Heart right ventricle (tissue), 16 donors: ENCODE data around the gene KDELR3. TPM values are rescaled to one million over a fixed set of nuclear protein-coding genes. Genes with fewer than 3 reads are reported as not detected.

ENCODE experiments used
- ATAC-seq, 8 donors: fragments of 200-7000 bp; cut with Tn5 transposase; one replicate each; pipeline ENCODE4 v1.9.1; 2020; ENCODE audit warnings: mild to moderate bottlenecking in 8 of 8, moderate library complexity in 8 of 8, moderate number of reproducible peaks in 1 of 8
- DNase-seq, 2 donors: peaks; one replicate each; pipeline ENCODE4 v3.0.0-alpha.2; 2020
- H3K27ac ChIP-seq, 10 donors: fragments of 200-600 bp; sonication (generic) in 2 of 10; one replicate each; pipeline versions ENCODE4 v1.5.0 to v1.8.0; 2020 to 2022; ENCODE audit warnings: mild to moderate bottlenecking in 3 of 10
- H3K27me3 ChIP-seq, 7 donors: fragments of 200-600 bp; one replicate each; pipeline ENCODE4 v1.8.0; 2021 to 2022; ENCODE audit warnings: mild to moderate bottlenecking in 2 of 7
- H3K36me3 ChIP-seq, 9 donors: fragments of 200-600 bp; sonication (generic) in 1 of 9; one replicate each; pipeline versions ENCODE4 v1.5.0 to v1.8.0; 2020 to 2022; ENCODE audit warnings: mild to moderate bottlenecking in 2 of 9
- H3K4me1 ChIP-seq, 9 donors: fragments of 200-600 bp; sonication (generic) in 1 of 9; one replicate each; pipeline versions ENCODE4 v1.5.0 to v1.8.0; 2020 to 2022; ENCODE audit warnings: mild to moderate bottlenecking in 4 of 9
- H3K4me3 ChIP-seq, 10 donors: fragments of 200-600 bp; sonication (generic) in 2 of 10; one replicate each; pipeline versions ENCODE4 v1.5.0 to v1.8.0; 2020 to 2022; ENCODE audit warnings: mild to moderate bottlenecking in 7 of 10, moderate library complexity in 2 of 10
- H3K9me3 ChIP-seq, 11 donors: fragments of 200-600 bp in 10 of 11; sonication (generic) in 2 of 11; one replicate each; pipeline versions ENCODE4 v1.5.0 to v1.8.0; 2013 to 2022; ENCODE audit warnings: mild to moderate bottlenecking in 2 of 11, control low read depth in 1 of 11, moderate library complexity in 1 of 11
- WGBS, 2 donors: extraction: QIAGEN DNeasy Blood & Tissue Kit; methylation state at CpG; one replicate each; pipeline ENCODE4 v1.1.7; 2013; ENCODE audit warnings: inconsistent platforms in 1 of 2; 5-methylcytosine and 5-hydroxymethylcytosine counted together
- intact Hi-C, 10 donors: fragments of 100-400 bp; cut with DNase I; formaldehyde crosslinking; loops; one replicate each; pipeline versions ENCODE4 v1.11.1 to v1.14.2; 2022
- polyA plus RNA-seq, 2 donors: library from polyadenylated mRNA; stranded (reverse); fragments of 200-250 nt; gene quantifications; one replicate each; pipeline ENCODE4 v1.2.3, GENCODE V29; 2013
- total RNA-seq, 10 donors: library from RNA; stranded (reverse); fragmentation: NEBNext Ultra II Directional in 3 of 10; extraction: Animal tissue kit (Norgen Biotek cat#: 25700) in 3 of 10; gene quantifications; one replicate each; pipeline versions ENCODE4 v1.2.1 to v1.2.4, GENCODE V29; 2021 to 2023
- TF ChIP-seq, protein P1 (sequence below), 9 donors: fragments of 200-600 bp; sonication (generic) in 2 of 9; IDR thresholded peaks; one replicate each; pipeline versions ENCODE4 v1.5.0 to v1.8.0; 2021 to 2022; ENCODE audit warnings: antibody characterized with exemption in 9 of 9, mild to moderate bottlenecking in 5 of 9, moderate library complexity in 1 of 9
- donor health status: Arrhythmogenic right ventricular cardiomyopathy.
- donor health status: ischemic (EF 13 %, LVEDD 7.1; RV severe dilation, severe dysfunction).
- donor health status: healthy with polysubstance abuse.
- donor health status: DM: no; HTN: yes; CAD: no.
- donor health status: DM: no; HTN: no; CAD: no.
- donor health status: ischemic (EF 25% LVEDD 6.9; RV normal size, moderate dysfunction).
- donor health status: ischemic (EF 25% LVEDD 5.7; RV mildly dilated, moderate dysfunction).
- donor health status: healthy.
- donor health status: DM: yes; HTN: yes; CAD: no.
- donor health status: Ischemic cardiomyopathy.
- donor health status: ischemic (EF 35%, LVEDD 5.7; RV mildly dilated, moderate dysfunction).
- donor health status: nonischemic (EF 11% LVEDD 7.7; RV severe dilation, severe dysfunction).
- donor health status: DM: yes; HTN: yes; CAD: no.
- donor health status: PGD.
- donor health status: ischemic (EF 29% LVEDD 5.4; RV normal size, mild dysfunction).
- donor health status: nonischemic (EF 23%, LVEDD 6.1; RV moderate dilation, normal function).

The KDELR3 gene
- total and polyA plus RNA-seq, 12 donors: 3.4 to 12.9 (median 9.0) TPM

DNA sequence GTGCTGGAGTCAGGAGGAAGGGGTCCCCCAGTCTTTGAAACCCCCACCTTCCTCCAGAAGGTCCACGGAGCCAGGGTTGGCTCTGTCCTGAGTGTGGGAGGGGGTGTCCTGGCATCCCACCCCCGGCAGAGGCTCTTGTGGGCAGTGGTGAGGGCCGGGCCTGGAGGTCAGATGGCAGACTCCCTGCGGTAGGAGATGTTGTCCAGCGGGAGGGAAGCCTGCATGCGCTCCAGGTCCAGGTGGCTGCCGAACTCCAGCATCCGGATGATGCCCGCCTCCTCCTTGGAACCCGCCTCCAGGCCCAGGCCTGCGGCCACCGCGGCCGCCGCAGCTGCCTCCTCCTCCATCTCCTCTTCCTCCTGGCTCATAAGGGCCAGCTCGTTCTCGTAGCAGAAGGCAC, 41.3 kb upstream of the KDELR3 start:
- TF ChIP-seq, protein P1, sequence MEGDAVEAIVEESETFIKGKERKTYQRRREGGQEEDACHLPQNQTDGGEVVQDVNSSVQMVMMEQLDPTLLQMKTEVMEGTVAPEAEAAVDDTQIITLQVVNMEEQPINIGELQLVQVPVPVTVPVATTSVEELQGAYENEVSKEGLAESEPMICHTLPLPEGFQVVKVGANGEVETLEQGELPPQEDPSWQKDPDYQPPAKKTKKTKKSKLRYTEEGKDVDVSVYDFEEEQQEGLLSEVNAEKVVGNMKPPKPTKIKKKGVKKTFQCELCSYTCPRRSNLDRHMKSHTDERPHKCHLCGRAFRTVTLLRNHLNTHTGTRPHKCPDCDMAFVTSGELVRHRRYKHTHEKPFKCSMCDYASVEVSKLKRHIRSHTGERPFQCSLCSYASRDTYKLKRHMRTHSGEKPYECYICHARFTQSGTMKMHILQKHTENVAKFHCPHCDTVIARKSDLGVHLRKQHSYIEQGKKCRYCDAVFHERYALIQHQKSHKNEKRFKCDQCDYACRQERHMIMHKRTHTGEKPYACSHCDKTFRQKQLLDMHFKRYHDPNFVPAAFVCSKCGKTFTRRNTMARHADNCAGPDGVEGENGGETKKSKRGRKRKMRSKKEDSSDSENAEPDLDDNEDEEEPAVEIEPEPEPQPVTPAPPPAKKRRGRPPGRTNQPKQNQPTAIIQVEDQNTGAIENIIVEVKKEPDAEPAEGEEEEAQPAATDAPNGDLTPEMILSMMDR (IDR thresholded peaks at IDR 0.05): no peak
- Histone ChIP-seq H3K27me3 (no peaks in the 10 kb centered on the region), H3K36me3 (peaks cover 0 to 24% (median 0%) of the 10 kb centered on the region in 9 donors), H3K9me3 (no peaks in the 10 kb centered on the region), H3K27ac (no peak overlapping the region), H3K4me1 (peaks cover 0 to 26% (median 5%) of the 10 kb centered on the region in 9 donors), H3K4me3 (no peak overlapping the region)
- ATAC-seq (no peak), DNase-seq (no peak)
- intact Hi-C loops: no loop called here
- 70 to 83% methylated on average over 17 of the region's 17 CpGs for whole genome bisulfite sequencing, 2 donors

DNA sequence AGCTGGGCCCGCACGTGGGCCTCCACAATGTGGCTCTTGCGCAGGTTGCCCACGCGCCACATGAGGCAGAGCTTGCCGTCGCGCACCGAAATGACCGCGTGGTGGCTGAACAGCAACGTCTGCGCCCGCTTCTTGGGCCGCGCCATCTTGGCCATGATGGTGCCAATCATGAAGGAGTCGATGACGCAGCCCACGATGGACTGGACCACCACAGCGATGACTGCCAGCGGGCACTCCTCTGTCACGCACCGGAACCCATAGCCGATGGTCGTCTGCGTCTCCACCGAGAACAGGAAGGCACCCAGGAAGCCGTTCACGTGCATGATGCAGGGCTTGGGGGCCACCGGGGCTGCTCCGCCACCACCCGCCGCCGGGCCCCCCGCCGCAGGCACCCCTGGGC, 40.4 kb upstream of the KDELR3 start:
- intact Hi-C loops: no loop called here
- no peak overlapping the region for H3K4me3 ChIP-seq
- ATAC-seq (no peak), DNase-seq (no peak)
- 97 to 98% methylated on average over 36 of the region's 36 CpGs for WGBS, 2 donors
- no peak overlapping the region for H3K27ac ChIP-seq
- H3K36me3 ChIP-seq: peaks cover 0 to 24% (median 0%) of the 10 kb centered on the region in 9 donors
- no peaks in the 10 kb centered on the region for H3K27me3 ChIP-seq
- no peaks in the 10 kb centered on the region for H3K9me3 ChIP-seq
- TF ChIP-seq, protein P1 (IDR thresholded peaks at IDR 0.05): no peak
- peaks cover 0 to 34% (median 5%) of the 10 kb centered on the region in 9 donors for H3K4me1 ChIP-seq

DNA sequence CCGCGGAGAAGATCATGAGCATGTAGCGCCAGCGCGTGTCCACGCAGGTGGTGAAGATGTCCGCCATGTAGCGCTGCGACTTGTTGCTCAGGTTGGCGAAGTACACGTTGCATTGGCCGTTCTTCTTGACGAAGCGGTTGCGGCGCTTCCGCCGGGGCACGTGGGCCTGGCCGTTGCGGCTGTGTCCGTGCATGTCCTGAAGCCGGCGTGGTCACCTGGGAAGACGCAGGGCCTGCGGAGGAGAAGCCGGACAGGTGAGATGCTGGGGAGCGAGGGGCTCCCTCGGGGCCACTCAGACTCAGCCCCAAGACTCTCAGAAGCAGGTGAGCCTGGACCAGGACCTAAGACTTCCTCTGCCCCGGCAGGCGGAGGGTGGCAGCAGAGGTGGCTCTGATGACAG, 40.0 kb upstream of the KDELR3 start:
- intact Hi-C loops: no loop called here
- Histone ChIP-seq H3K4me3 (no peak overlapping the region), H3K27me3 (no peaks in the 10 kb centered on the region), H3K36me3 (peaks cover 0 to 24% (median 0%) of the 10 kb centered on the region in 9 donors), H3K4me1 (peaks cover 0 to 32% (median 2%) of the 10 kb centered on the region in 9 donors), H3K9me3 (no peaks in the 10 kb centered on the region), H3K27ac (no peak overlapping the region)
- no peak for ATAC-seq
- TF ChIP-seq, protein P1 (IDR thresholded peaks at IDR 0.05): no peak
- DNase-seq: no peak
- WGBS, 2 donors: 95 to 97% methylated on average over 31 of the region's 31 CpGs

DNA sequence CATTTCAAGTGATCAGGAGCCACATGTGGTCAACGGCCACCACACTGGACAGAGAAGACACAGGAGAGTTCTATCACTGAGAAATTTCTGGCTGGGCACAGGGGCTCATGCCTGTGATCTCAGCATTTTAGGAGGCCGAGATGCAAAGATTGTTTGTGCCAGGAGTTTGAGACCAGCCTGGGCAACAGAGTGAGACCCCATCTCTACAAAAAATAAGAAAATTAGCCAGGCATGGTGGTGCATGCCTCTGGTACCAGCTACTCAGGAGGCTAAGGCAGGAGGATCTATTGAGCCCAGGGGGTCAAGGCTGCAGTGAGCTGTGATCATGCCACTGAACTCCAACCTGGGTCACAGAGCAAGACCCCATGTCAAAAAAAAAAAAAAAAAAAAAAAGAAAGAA, 39.2 kb upstream of the KDELR3 start:
- ATAC-seq (no peak), DNase-seq (no peak)
- no peak overlapping the region for H3K27ac ChIP-seq
- H3K36me3 ChIP-seq: peaks cover 0 to 24% (median 0%) of the 10 kb centered on the region in 9 donors
- no peaks in the 10 kb centered on the region for H3K27me3 ChIP-seq
- TF ChIP-seq, protein P1 (IDR thresholded peaks at IDR 0.05): no peak
- no peaks in the 10 kb centered on the region for H3K9me3 ChIP-seq
- no peak overlapping the region for H3K4me3 ChIP-seq
- peaks cover 0 to 27% (median 0%) of the 10 kb centered on the region in 9 donors for H3K4me1 ChIP-seq
- 85 to 88% methylated on average over 2 of the region's 2 CpGs for WGBS, 2 donors
- intact Hi-C loops: no loop called here
